Measurements from ENCODE around the gene CRIP3.

Gene CRIP3

GRCh38 chr6:43262000-43262779 is 46.4 kb downstream of the CRIP3 start:
- no peak overlapping the region for H3K27ac ChIP-seq
- no peak overlapping the region for H3K4me3 ChIP-seq

- Histone ChIP-seq H3K27ac (no peak overlapping the region), H3K4me3 (no peak overlapping the region)
These were observed 47.4 kb downstream of the CRIP3 start for GRCh38 chr6:43261198-43261597.

- Histone ChIP-seq H3K4me3 (no peak overlapping the region), H3K27ac (no peak overlapping the region)
These were observed 47.8 kb downstream of the CRIP3 start for GRCh38 chr6:43260791-43261190.

GRCh38 chr6:43258807-43259686 is 49.6 kb downstream of the CRIP3 start:
- Histone ChIP-seq H3K27ac (no peak overlapping the region), H3K4me3 (no peak overlapping the region)

GRCh38 chr6:43258180-43258579 is 50.4 kb downstream of the CRIP3 start:
- Histone ChIP-seq H3K27ac (no peak overlapping the region), H3K4me3 (no peak overlapping the region)

- H3K27ac ChIP-seq, result no peak overlapping the region
- no peak overlapping the region for H3K4me3 ChIP-seq
These were observed 51.1 kb downstream of the CRIP3 start for GRCh38 chr6:43257367-43258145.

- Histone ChIP-seq H3K4me3 (no peak overlapping the region), H3K27ac (no peak overlapping the region)
These were observed 51.8 kb downstream of the CRIP3 start for GRCh38 chr6:43256670-43257366.

Measured in skin epidermis (tissue), 12 donors.